Progenitor cell of endocrine pancreas (in vitro differentiated cells): Measurements from ENCODE around the gene LY6G6C. TPM values are rescaled to one million over a fixed set of nuclear protein-coding genes. Genes with fewer than 3 reads are reported as not detected.

ENCODE experiments used
- DNase-seq: peaks from one replicate; pipeline ENCODE4 v3.0.0; 2021; ENCODE audit warnings: low spot score; ENCODE audit not compliant: unreplicated experiment
- H3K27ac Mint-ChIP-seq: 2 replicates; pipeline ENCODE4 v1.8.0; 2021; ENCODE audit warnings: mild to moderate bottlenecking, moderate library complexity, mixed read lengths
- H3K27me3 Mint-ChIP-seq: 2 replicates; pipeline ENCODE4 v1.8.0; 2021; ENCODE audit warnings: mixed read lengths
- H3K36me3 Mint-ChIP-seq: 2 replicates; pipeline ENCODE4 v1.8.0; 2022; ENCODE audit warnings: mixed read lengths; ENCODE audit not compliant: insufficient read depth
- H3K4me1 Mint-ChIP-seq: 2 replicates; pipeline ENCODE4 v1.8.0; 2021; ENCODE audit warnings: low read depth, mixed read lengths
- H3K4me3 Mint-ChIP-seq: 2 replicates; pipeline ENCODE4 v1.8.0; 2021; ENCODE audit warnings: low read depth, mild to moderate bottlenecking, moderate library complexity, mixed read lengths
- H3K9me3 Mint-ChIP-seq: 2 replicates; pipeline ENCODE4 v1.8.0; 2021; ENCODE audit warnings: low read depth, mixed read lengths
- total RNA-seq: library from RNA; stranded (reverse); gene quantifications from 2 replicates; pipeline ENCODE4 v1.2.1, GENCODE V29; 2021
- TF ChIP-seq, protein P1 (sequence below): fragments of 200-600 bp; sonication (generic); IDR thresholded peaks from one replicate; pipeline ENCODE4 v1.5.0; 2021; ENCODE audit warnings: antibody characterized with exemption, mild to moderate bottlenecking; ENCODE audit not compliant: unreplicated experiment

The LY6G6C gene
- total RNA-seq, 1 donor from 2014 or later: 0.60 TPM

DNA sequence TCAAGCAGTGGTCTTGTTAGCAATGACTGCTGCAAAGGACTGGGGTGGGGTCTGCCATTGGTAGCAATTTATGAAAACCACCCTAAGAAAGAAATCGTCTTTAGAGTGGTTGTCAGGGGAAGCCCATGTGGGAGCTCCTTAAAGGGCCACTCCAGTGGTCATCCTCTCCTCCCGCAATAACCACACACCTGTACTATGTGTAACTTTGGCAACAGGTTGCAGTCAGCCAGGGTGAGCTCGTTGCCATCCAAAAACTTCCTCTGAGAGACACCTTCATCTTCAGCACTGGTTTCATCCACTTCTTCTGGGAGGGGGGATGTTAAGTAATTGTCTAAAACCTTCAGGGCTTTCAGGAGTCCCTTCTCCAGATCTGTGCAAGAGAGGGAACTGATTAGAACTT is 10.5 kb upstream of the LY6G6C start:
- no peak for DNase-seq
- H3K36me3 Mint-ChIP-seq: peaks cover 33% of the 10 kb centered on the region
- no peak overlapping the region for H3K27ac Mint-ChIP-seq
- no peak overlapping the region for H3K4me3 Mint-ChIP-seq
- TF ChIP-seq, protein P1, sequence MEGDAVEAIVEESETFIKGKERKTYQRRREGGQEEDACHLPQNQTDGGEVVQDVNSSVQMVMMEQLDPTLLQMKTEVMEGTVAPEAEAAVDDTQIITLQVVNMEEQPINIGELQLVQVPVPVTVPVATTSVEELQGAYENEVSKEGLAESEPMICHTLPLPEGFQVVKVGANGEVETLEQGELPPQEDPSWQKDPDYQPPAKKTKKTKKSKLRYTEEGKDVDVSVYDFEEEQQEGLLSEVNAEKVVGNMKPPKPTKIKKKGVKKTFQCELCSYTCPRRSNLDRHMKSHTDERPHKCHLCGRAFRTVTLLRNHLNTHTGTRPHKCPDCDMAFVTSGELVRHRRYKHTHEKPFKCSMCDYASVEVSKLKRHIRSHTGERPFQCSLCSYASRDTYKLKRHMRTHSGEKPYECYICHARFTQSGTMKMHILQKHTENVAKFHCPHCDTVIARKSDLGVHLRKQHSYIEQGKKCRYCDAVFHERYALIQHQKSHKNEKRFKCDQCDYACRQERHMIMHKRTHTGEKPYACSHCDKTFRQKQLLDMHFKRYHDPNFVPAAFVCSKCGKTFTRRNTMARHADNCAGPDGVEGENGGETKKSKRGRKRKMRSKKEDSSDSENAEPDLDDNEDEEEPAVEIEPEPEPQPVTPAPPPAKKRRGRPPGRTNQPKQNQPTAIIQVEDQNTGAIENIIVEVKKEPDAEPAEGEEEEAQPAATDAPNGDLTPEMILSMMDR: no peak
- no peaks in the 10 kb centered on the region for H3K27me3 Mint-ChIP-seq
- no peaks in the 10 kb centered on the region for H3K9me3 Mint-ChIP-seq
- H3K4me1 Mint-ChIP-seq: peaks cover 39% of the 10 kb centered on the region

DNA sequence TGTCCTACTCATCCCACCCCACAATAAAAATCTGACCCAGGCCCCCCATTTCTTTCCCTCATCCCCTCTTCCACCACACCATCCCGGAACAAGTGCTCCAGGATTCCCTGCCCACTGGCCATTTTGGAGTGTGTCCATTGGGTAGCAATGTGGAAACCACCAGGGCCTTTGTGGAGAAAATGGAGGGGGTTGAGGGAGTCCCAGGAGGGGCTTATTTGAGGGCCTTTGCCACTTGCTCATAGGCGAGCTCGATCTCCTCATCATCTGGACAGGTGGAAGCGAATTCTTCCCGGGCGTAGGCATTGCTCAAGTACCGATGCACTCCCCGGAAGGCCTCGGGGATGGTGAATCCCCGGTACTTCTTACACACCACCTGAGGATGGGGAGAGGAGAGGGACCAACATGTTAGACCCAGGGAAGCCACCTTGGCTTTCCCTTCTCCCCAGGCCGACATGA is 9.1 kb upstream of the LY6G6C start:
- Mint-ChIP-seq H3K4me3 (peak overlapping the region; percentile 98), H3K27me3 (no peaks in the 10 kb centered on the region), H3K36me3 (peaks cover 44% of the 10 kb centered on the region), H3K27ac (peak overlapping the region; percentile 96), H3K9me3 (no peaks in the 10 kb centered on the region), H3K4me1 (peaks cover 29% of the 10 kb centered on the region)
- no peak for DNase-seq
- TF ChIP-seq, protein P1: no peak

DNA sequence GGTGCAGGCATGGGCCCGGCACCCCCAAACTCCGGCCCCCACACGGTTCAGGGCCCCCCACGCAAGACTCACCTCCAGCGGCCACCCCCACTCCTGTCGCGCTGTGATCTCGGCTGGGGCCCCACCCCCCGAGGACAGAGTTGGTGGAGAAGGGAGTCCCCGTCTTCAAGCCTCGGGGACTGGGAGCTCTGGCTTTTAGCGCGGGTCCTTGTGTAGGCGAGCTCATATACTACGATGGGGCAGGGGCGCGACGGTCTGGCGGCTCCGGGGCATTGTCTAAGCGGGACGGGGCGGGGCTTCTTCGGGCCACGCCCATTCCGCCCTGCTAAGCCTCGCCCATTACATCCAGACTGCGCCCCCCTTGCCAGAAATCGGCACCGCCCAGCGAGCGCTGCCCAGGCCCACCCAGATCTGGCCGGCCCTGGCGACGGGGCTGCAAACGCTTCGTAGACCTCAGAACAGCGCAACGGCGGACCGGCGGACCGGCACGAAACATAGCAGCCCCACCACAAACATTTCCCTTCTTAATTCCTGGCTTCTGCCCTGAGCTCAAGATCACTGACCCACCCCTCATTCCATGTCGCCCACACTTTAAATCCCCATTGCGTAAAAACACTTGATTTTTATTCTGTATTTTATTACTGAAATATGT is 8.6 kb upstream of the LY6G6C start:
- peak; percentile 90 for DNase-seq
- Mint-ChIP-seq H3K27me3 (no peaks in the 10 kb centered on the region), H3K4me1 (peaks cover 27% of the 10 kb centered on the region), H3K9me3 (no peaks in the 10 kb centered on the region), H3K36me3 (peaks cover 47% of the 10 kb centered on the region), H3K4me3 (peak overlapping the region; percentile 98), H3K27ac (peak overlapping the region; percentile 96)
- TF ChIP-seq, protein P1: no peak

DNA sequence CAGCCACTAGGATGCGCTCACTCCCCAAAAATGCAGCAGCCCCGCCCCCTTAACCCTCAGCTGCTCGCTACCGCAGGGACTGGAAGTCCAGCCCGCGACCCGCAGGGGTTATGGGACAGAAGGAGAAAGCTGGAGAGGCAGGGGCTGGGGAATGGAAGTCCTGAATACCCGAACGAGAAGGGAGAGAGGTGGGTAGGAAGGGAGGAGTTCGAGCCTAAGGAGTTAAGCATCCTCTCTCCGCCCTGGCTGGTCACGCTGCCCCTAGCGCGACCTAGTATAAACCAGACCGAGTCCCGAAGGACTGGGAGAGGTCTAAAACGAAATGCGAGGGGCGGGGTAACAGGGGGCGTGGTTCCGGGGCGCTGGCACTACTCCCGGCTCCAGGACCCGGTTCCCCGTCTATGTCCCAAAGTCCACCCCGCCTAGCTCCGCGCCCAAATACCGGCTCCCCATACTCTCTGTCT is 8.0 kb upstream of the LY6G6C start:
- Mint-ChIP-seq H3K27ac (peak overlapping the region; percentile 96), H3K27me3 (no peaks in the 10 kb centered on the region), H3K4me1 (peaks cover 23% of the 10 kb centered on the region), H3K9me3 (no peaks in the 10 kb centered on the region), H3K36me3 (peaks cover 50% of the 10 kb centered on the region), H3K4me3 (peak overlapping the region; percentile 98)
- peak; percentile 75 for DNase-seq
- TF ChIP-seq, protein P1: peak; percentile 21

DNA sequence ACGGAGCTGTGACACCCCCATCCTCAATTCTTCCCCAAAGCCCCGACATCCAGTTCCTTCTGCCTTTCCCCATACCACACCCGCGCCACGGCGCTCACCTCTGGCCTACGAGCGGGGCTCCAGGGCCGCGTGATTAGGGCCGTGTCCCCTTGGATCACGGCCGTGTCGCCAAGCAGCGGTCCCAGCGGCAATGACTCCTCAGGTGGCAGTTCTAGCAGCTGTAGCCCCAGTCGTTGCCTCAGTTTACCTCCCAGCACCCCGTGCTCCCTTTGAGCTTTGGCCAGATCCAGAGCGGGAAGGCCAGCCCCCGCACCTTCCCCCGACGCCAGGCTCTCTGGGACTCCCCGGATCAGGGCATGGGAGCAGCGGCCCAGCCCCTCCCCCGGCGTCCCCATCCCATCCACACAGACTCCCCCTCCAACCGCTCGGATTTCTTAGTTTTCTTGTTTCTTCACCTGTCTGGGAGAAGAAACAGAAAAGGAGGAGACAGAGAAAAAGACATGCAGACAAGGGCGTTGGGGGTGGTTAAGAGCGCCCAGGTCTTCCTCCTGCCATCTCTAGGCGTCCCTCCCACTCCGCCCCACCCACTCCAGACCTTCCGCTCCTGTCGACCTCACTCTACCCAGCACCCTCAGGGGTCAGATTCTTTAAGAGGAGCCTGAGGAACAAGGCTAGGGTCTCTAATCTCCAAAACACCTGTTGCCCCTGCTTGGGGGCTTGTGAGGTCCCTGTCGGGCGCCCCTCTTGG is 7.4 kb upstream of the LY6G6C start, which contains the start of gene DDAH2:
Gene DDAH2 (minus strand): TSS at position 533 of the 748 bp plus-strand sequence. CDS start 138 bp downstream, at position 395.
- no peaks in the 10 kb centered on the region for H3K27me3 Mint-ChIP-seq
- H3K27ac Mint-ChIP-seq: peak within 1 kb of the TSS; percentile 96
- H3K36me3 Mint-ChIP-seq: peaks cover 54% of the 10 kb centered on the region
- TF ChIP-seq, protein P1: peak; percentile 65
- peaks cover 19% of the 10 kb centered on the region for H3K4me1 Mint-ChIP-seq
- DNase-seq: no peak
- H3K9me3 Mint-ChIP-seq: no peaks in the 10 kb centered on the region
- H3K4me3 Mint-ChIP-seq: peak within 1 kb of the TSS; percentile 98
